Lung (tissue), 12 donors: ENCODE results near the gene GALNT10. TPM values are rescaled to one million over a fixed set of nuclear protein-coding genes. Genes with fewer than 3 reads are reported as not detected.

Experiments used
- ATAC-seq: fragments of 200-7000 bp; cut with Tn5 transposase; one replicate; pipeline ENCODE4 v1.9.1; 2020; ENCODE audit warnings: moderate number of reproducible peaks; ENCODE audit not compliant: insufficient read depth, low FRiP score
- DNase-seq, 3 donors: peaks; one replicate each; pipeline ENCODE4 v3.0.0-alpha.2; 2013 to 2017
- H3K27ac ChIP-seq, 2 donors: one replicate each; pipeline ENCODE4 v1.5.1; 2013; ENCODE audit warnings: mild to moderate bottlenecking in 2 of 2, moderate library complexity in 2 of 2, control low read depth in 1 of 2, inconsistent platforms in 1 of 2, low read depth in 1 of 2, low read length in 1 of 2
- H3K27me3 ChIP-seq, 3 donors: one replicate each; pipeline ENCODE4 v1.5.1; 2013; ENCODE audit warnings: low read length in 2 of 3; ENCODE audit not compliant: control insufficient read depth in 3 of 3, insufficient read depth in 3 of 3
- H3K36me3 ChIP-seq, 4 donors: one replicate each; pipeline ENCODE4 v1.5.1; 2013; ENCODE audit warnings: low read length in 4 of 4, mild to moderate bottlenecking in 1 of 4, moderate library complexity in 1 of 4; ENCODE audit not compliant: control insufficient read depth in 4 of 4, insufficient read depth in 4 of 4
- H3K4me1 ChIP-seq, 5 donors: one replicate each; pipeline ENCODE4 v1.5.1; 2013; ENCODE audit warnings: low read length in 5 of 5, mild to moderate bottlenecking in 2 of 5, moderate library complexity in 1 of 5; ENCODE audit not compliant: control insufficient read depth in 5 of 5, insufficient read depth in 5 of 5
- H3K4me3 ChIP-seq: one replicate; pipeline ENCODE4 v1.5.1; 2013; ENCODE audit warnings: mild to moderate bottlenecking, control low read depth, moderate library complexity
- H3K9ac ChIP-seq, 2 donors: one replicate each; pipeline ENCODE4 v1.5.1; 2013; ENCODE audit warnings: low read length in 2 of 2, control low read depth in 1 of 2; ENCODE audit not compliant: insufficient read depth in 1 of 2
- H3K9me3 ChIP-seq, 4 donors: one replicate each; pipeline ENCODE4 v1.5.1; 2013; ENCODE audit warnings: low read length in 3 of 4, mild to moderate bottlenecking in 1 of 4, moderate library complexity in 1 of 4; ENCODE audit not compliant: control insufficient read depth in 4 of 4, insufficient read depth in 3 of 4
- CTCF ChIP-seq: IDR thresholded peaks from 2 replicates; pipeline ENCODE4 v1.5.1; 2012; ENCODE audit warnings: mild to moderate bottlenecking; ENCODE audit errors: control extremely low read depth, extremely low read depth
- WGBS, 2 donors: extraction: QIAGEN DNeasy Blood & Tissue Kit; methylation state at CpG; one replicate each; pipeline ENCODE4 v1.1.7; 2013; 5-methylcytosine and 5-hydroxymethylcytosine counted together
- polyA plus RNA-seq, 2 donors: library from polyadenylated mRNA; stranded (reverse); fragments of 200-250 nt; gene quantifications; one replicate each; pipeline ENCODE4 v1.2.1, GENCODE V29; 2013
- total RNA-seq, 2 donors: library from RNA; depleted of rRNA in 1 of 2; stranded (reverse); fragments of >200 nt in 1 of 2; gene quantifications; one replicate each; pipeline ENCODE4 v1.2.1, GENCODE V29; 2014 to 2021
- donor health status: control.
- donor health status: control.
- donor health status: Bipolar disorder and iron deficiency.
- donor health status: healthy.
- donor health status: DM: yes; HTN: yes; CAD: no.

GALNT10 gene
- total and polyA plus RNA-seq, 4 donors = 9.0 to 70.2 (median 22.0) TPM

GRCh38 chr5:154315196-154315595 is 124.7 kb downstream of the GALNT10 start:
- Histone ChIP-seq H3K36me3 (peaks cover 0 to 2% (median 0%) of the 10 kb centered on the region in 4 donors), H3K27ac (no peak overlapping the region), H3K4me3 (no peak overlapping the region), H3K4me1 (peaks cover 0 to 13% (median 0%) of the 10 kb centered on the region in 5 donors), H3K27me3 (no peaks in the 10 kb centered on the region), H3K9ac (no peak overlapping the region), H3K9me3 (no peaks in the 10 kb centered on the region)
- DNase-seq (no peak), ATAC-seq (no peak)
- 89 to 93% methylated on average over 3 of the region's 3 CpGs for WGBS, 2 donors
- TF ChIP-seq CTCF = no peak

DNA sequence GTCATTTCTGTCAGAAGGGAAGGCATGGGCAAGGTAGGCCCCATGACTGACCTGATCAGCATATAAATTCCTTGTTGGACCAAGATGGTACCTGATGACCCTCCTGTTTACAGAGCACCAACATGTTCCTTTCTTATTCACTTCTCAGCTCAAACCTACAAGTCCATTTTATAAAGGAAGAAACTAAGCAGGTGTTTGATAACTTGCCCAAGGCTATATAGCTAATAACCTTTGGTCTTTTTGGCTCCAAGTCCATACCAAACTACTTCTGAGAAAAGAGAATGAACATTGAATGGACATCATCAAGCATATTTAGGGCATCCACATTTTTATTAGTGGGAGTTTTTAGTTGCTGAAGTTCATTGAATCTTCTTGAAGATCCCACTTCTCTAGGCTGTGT is 125.2 kb downstream of the GALNT10 start:
- TF ChIP-seq CTCF = no peak
- Histone ChIP-seq H3K9me3 (no peaks in the 10 kb centered on the region), H3K27me3 (no peaks in the 10 kb centered on the region), H3K4me1 (peaks cover 0 to 18% (median 3%) of the 10 kb centered on the region in 5 donors), H3K36me3 (peaks cover 0 to 2% (median 0%) of the 10 kb centered on the region in 4 donors), H3K27ac (no peak overlapping the region), H3K4me3 (no peak overlapping the region), H3K9ac (no peak overlapping the region)
- ATAC-seq (no peak), DNase-seq (no peak)

- ATAC-seq (no peak), DNase-seq (no peak)
- Histone ChIP-seq H3K27me3 (no peaks in the 10 kb centered on the region), H3K4me3 (no peak overlapping the region), H3K27ac (no peak overlapping the region), H3K36me3 (peaks cover 0 to 2% (median 0%) of the 10 kb centered on the region in 4 donors), H3K9me3 (no peaks in the 10 kb centered on the region), H3K9ac (no peak overlapping the region), H3K4me1 (peaks cover 0 to 21% (median 3%) of the 10 kb centered on the region in 5 donors)
- TF ChIP-seq CTCF = no peak
- 70 to 81% methylated on average over 6 of the region's 6 CpGs for WGBS, 2 donors
Observed at GRCh38 chr5:154316223-154316935, 125.8 kb downstream of the GALNT10 start.
